GM10248 (cell line): Measurements from ENCODE around the gene KATNB1.

Experiments used
- CTCF ChIA-PET: fragments of 300-600 bp; sonication (Branson Sonifier 250); formaldehyde crosslinking; extraction: SDS; loops from one replicate; lab custom pipeline; 2021; ENCODE audit warnings: antibody characterized with exemption; lab: Yijun Ruan, JAX
- POLR2A ChIA-PET: fragments of 350-650 bp; sonication (Branson Sonifier 250); formaldehyde crosslinking; extraction: SDS; loops from one replicate; lab custom pipeline; 2020; ENCODE audit warnings: antibody characterized with exemption; lab: Yijun Ruan, JAX
- DNase-seq: peaks from one replicate; pipeline ENCODE4 v3.0.0; 2012; ENCODE audit errors: extremely low spot score
- TF ChIP-seq, protein P1 (sequence below): IDR thresholded peaks from 2 replicates; pipeline ENCODE4 v1.5.1; 2012; ENCODE audit warnings: mild to moderate bottlenecking, low read depth; ENCODE audit errors: extremely low read depth, missing control alignments, control extremely low read depth

Gene KATNB1

GRCh38 chr16:57740423-57741071 is 5.0 kb downstream of the KATNB1 start:
- ChIA-PET CTCF (interaction anchor here (2.5 kb wide), 1 partner anchor 16 kb away, joined by 8 read pairs; no protein-coding TSS in a partner anchor), POLR2A (no interaction called here)
- no peak for DNase-seq
- TF ChIP-seq, protein P1, sequence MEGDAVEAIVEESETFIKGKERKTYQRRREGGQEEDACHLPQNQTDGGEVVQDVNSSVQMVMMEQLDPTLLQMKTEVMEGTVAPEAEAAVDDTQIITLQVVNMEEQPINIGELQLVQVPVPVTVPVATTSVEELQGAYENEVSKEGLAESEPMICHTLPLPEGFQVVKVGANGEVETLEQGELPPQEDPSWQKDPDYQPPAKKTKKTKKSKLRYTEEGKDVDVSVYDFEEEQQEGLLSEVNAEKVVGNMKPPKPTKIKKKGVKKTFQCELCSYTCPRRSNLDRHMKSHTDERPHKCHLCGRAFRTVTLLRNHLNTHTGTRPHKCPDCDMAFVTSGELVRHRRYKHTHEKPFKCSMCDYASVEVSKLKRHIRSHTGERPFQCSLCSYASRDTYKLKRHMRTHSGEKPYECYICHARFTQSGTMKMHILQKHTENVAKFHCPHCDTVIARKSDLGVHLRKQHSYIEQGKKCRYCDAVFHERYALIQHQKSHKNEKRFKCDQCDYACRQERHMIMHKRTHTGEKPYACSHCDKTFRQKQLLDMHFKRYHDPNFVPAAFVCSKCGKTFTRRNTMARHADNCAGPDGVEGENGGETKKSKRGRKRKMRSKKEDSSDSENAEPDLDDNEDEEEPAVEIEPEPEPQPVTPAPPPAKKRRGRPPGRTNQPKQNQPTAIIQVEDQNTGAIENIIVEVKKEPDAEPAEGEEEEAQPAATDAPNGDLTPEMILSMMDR, result no peak

GRCh38 chr16:57741660-57742191 is 6.2 kb downstream of the KATNB1 start:
- TF ChIP-seq, protein P1, result no peak
- ChIA-PET CTCF (interaction anchor here (0.9 to 2.0 kb wide), 3 partner anchors 15 to 93 kb away, joined by 3 to 4 read pairs (median 4); no protein-coding TSS in a partner anchor), POLR2A (no interaction called here)
- no peak for DNase-seq

DNA sequence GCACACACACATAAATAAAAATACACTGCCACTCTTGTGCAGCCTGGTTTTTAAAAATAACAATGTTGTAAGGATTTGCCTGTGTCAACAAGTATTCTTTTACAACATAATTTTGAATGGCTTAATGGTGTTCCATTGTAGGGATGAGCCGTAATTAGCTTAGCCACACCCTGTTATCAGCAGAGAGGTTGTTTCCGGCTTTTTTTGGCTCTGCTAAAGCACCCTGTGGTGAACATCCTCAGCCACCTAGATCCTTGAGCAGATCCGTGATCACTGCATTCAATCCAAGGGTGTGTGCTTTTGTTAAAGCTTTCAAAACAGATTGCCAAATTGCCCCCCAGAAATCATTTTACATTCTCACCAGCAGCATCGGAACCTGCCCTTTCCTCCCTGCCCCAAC is 7.0 kb downstream of the KATNB1 start:
- CTCF ChIA-PET, result interaction anchor here (0.9 to 2.0 kb wide), 3 partner anchors 14 to 94 kb away, joined by 3 to 4 read pairs (median 4); no protein-coding TSS in a partner anchor
- DNase-seq, result no peak
- TF ChIP-seq, protein P1, result no peak
- POLR2A ChIA-PET, result no interaction called here

- DNase-seq, result no peak
- CTCF ChIA-PET, result interaction anchor here (0.9 to 2.0 kb wide), 2 partner anchors 14 to 15 kb away, joined by 3 to 4 read pairs; no protein-coding TSS in a partner anchor
- TF ChIP-seq, protein P1, result no peak
- POLR2A ChIA-PET, result no interaction called here
Observed at GRCh38 chr16:57743458-57743857, 7.9 kb downstream of the KATNB1 start.

- TF ChIP-seq, protein P1, result no peak
- POLR2A ChIA-PET, result no interaction called here
- CTCF ChIA-PET, result interaction anchor here (0.9 kb wide), 2 partner anchors 12 to 14 kb away, joined by 3 read pairs; no protein-coding TSS in a partner anchor
Observed at GRCh38 chr16:57743886-57744641, 8.5 kb downstream of the KATNB1 start.

GRCh38 chr16:57744642-57744903 is 9.0 kb downstream of the KATNB1 start:
- no peak for DNase-seq
- ChIA-PET POLR2A (no interaction called here), CTCF (interaction anchor here (0.9 kb wide), 1 partner anchor 12 kb away, joined by 3 read pairs; no protein-coding TSS in a partner anchor)
- TF ChIP-seq, protein P1, result no peak

More at GRCh38 chr16:57743886-57744641, 8.5 kb downstream of the KATNB1 start:
- no peak for DNase-seq
